GM18511 (cell line): ENCODE results near the gene GNA14.
"Not testable (repeated sequence)": the region's sequence is repeated elsewhere in the genome, so short reads cannot be mapped to it uniquely, and the experiment has no call there.

ENCODE experiments used
- ATAC-seq: cut with Tn5 transposase; IDR thresholded peaks from one replicate; pipeline ENCODE4 v1.9.1; 2021; ENCODE audit warnings: mild to moderate bottlenecking, moderate library complexity; ENCODE audit not compliant: unreplicated experiment

The GNA14 gene

GRCh38 chr9:77422969-77423368 is 225.2 kb downstream of the GNA14 start:
- ATAC-seq = no peak

- no peak for ATAC-seq
These were observed 226.4 kb downstream of the GNA14 start for GRCh38 chr9:77421506-77422265.

- no peak for ATAC-seq
These were observed 227.5 kb downstream of the GNA14 start for GRCh38 chr9:77420641-77421040.

GRCh38 chr9:77418226-77418625 is 229.9 kb downstream of the GNA14 start:
- ATAC-seq = no peak

GRCh38 chr9:77417566-77417965 is 230.6 kb downstream of the GNA14 start:
- no peak for ATAC-seq

GRCh38 chr9:77408521-77408920 is 239.6 kb downstream of the GNA14 start:
- ATAC-seq = not testable (repeated sequence)

GRCh38 chr9:77403239-77403638 is 244.9 kb downstream of the GNA14 start:
- no peak for ATAC-seq

GRCh38 chr9:77402286-77402685 is 245.8 kb downstream of the GNA14 start:
- ATAC-seq = no peak

- ATAC-seq = no peak
These were observed 248.2 kb downstream of the GNA14 start for GRCh38 chr9:77399964-77400363.

- not testable (repeated sequence) for ATAC-seq
These were observed 249.5 kb downstream of the GNA14 start for GRCh38 chr9:77398581-77398980.

- ATAC-seq = no peak
These were observed 255.8 kb downstream of the GNA14 start for GRCh38 chr9:77392328-77392727.

- no peak for ATAC-seq
These were observed 256.3 kb downstream of the GNA14 start for GRCh38 chr9:77391834-77392233.

GRCh38 chr9:77386187-77386586 is 261.9 kb downstream of the GNA14 start:
- no peak for ATAC-seq

- no peak for ATAC-seq
These were observed 263.7 kb downstream of the GNA14 start for GRCh38 chr9:77384406-77384805.

- no peak for ATAC-seq
These were observed 272.1 kb downstream of the GNA14 start for GRCh38 chr9:77375956-77376532.

- ATAC-seq = no peak
These were observed 273.9 kb downstream of the GNA14 start for GRCh38 chr9:77374266-77374665.
